HUDEP-2 (cell line): ENCODE results near the gene PLAAT2.
"Not testable (repeated sequence)": the region's sequence is repeated elsewhere in the genome, so short reads cannot be mapped to it uniquely, and the experiment has no call there.

Source experiments
- DNase-seq, 76 experiments: peaks; one replicate each; lab custom pipeline; 2025; ENCODE audit not compliant: unreplicated experiment in 76 of 76; lab: John Stamatoyannopoulos, UW

PLAAT2 gene

GRCh38 chr11:63563201-63564055 lies at the start of gene PLAAT2:
Gene PLAAT2, minus strand, starts transcription at chr11:63563379. Its CDS starts 55 bp downstream, at chr11:63563324.
- DNase-seq: no peak

- DNase-seq: no peak
Measured at GRCh38 chr11:63612181-63612580, 49.0 kb upstream of the PLAAT2 start.

GRCh38 chr11:63611395-63611747 lies 48.2 kb upstream of the PLAAT2 start:
- DNase-seq: no peak

- no peak for DNase-seq
Measured at GRCh38 chr11:63610604-63611394, 47.6 kb upstream of the PLAAT2 start.

- DNase-seq: no peak
Measured at GRCh38 chr11:63609971-63610580, 46.9 kb upstream of the PLAAT2 start.

- DNase-seq: no peak
Measured at GRCh38 chr11:63609536-63609935, 46.4 kb upstream of the PLAAT2 start.

GRCh38 chr11:63608353-63609345 lies 45.5 kb upstream of the PLAAT2 start:
- no peak for DNase-seq

- DNase-seq: no peak
Measured at GRCh38 chr11:63603180-63603518, 40.0 kb upstream of the PLAAT2 start.

- DNase-seq: not testable (repeated sequence)
Measured at GRCh38 chr11:63602290-63603179, 39.4 kb upstream of the PLAAT2 start.

- no peak for DNase-seq
Measured at GRCh38 chr11:63599211-63600122, 36.3 kb upstream of the PLAAT2 start.

GRCh38 chr11:63598556-63598955 lies 35.4 kb upstream of the PLAAT2 start:
- DNase-seq: no peak

- no peak for DNase-seq
Measured at GRCh38 chr11:63595296-63595695, 32.1 kb upstream of the PLAAT2 start.

- DNase-seq: peak in 10 of 76 experiments; percentile 1 to 26 (median 11)
Measured at GRCh38 chr11:63592975-63593395, 29.8 kb upstream of the PLAAT2 start.

GRCh38 chr11:63590024-63590788 lies 27.0 kb upstream of the PLAAT2 start:
- no peak for DNase-seq

- no peak for DNase-seq
Measured at GRCh38 chr11:63589000-63589399, 25.8 kb upstream of the PLAAT2 start.

GRCh38 chr11:63586451-63587166 lies 23.4 kb upstream of the PLAAT2 start:
- no peak for DNase-seq

GRCh38 chr11:63583357-63583677 lies 20.1 kb upstream of the PLAAT2 start:
- DNase-seq: no peak
